A549 (cell line): Measurements from ENCODE around the gene NCEH1.

Experiments
- CHD2 ChIP-seq: fragments of 150-350 bp; IDR thresholded peaks from 2 replicates; pipeline ENCODE4 v1.6.1; 2014; ENCODE audit warnings: low read length; ENCODE audit not compliant: partially characterized antibody
- EP300 ChIP-seq, 2 experiments: fragments of >200 bp; sonication (Bioruptor Twin); formaldehyde crosslinking; IDR thresholded peaks; 2 replicates in 1 of 2; 3 replicates in 1 of 2; pipeline ENCODE4 v1.6.1; 2016 to 2017
- MAX ChIP-seq: IDR thresholded peaks from 2 replicates; pipeline ENCODE4 v1.6.1; 2012
- RAD21 ChIP-seq, 2 experiments: fragments of >200 bp in 1 of 2; sonication (Bioruptor Twin) in 1 of 2; formaldehyde crosslinking in 1 of 2; IDR thresholded peaks in 1 of 2; conservative IDR thresholded peaks in 1 of 2; 2 replicates in 1 of 2; 3 replicates in 1 of 2; pipeline ENCODE4 v1.6.1; 2012 to 2018; ENCODE audit warnings: inconsistent platforms in 1 of 2
- RCOR1 ChIP-seq: fragments of 150-350 bp; IDR thresholded peaks from 2 replicates; pipeline ENCODE4 v1.6.1; 2014; ENCODE audit warnings: antibody characterized with exemption, low read length, low read depth

GRCh38 chr3:172679599-172679998 is 31.3 kb downstream of the NCEH1 start:
- TF ChIP-seq MAX (no peak), EP300 (IDR thresholded peaks at IDR 0.05) (no peak), RCOR1 (no peak), RAD21 (conservative IDR thresholded peaks at IDR 0.05 in 1 of 2, IDR thresholded peaks at IDR 0.05 in 1 of 2) (no peak), CHD2 (no peak)
